OCI-M2 (cell line): ENCODE measurements around the gene VMP1.
"Not testable (repeated sequence)": the region's sequence is repeated elsewhere in the genome, so short reads cannot be mapped to it uniquely, and the experiment has no call there.

Experiments used
- DNase-seq: peaks from one replicate; lab custom pipeline; 2025; ENCODE audit not compliant: unreplicated experiment; lab: John Stamatoyannopoulos, UW

VMP1 gene

GRCh38 chr17:59838052-59838916, 130.8 kb downstream of the VMP1 start:
- no peak for DNase-seq

- no peak for DNase-seq
Measured at GRCh38 chr17:59839651-59840328, 132.3 kb downstream of the VMP1 start.

- DNase-seq, result no peak
Measured at GRCh38 chr17:59840329-59841090, 133.1 kb downstream of the VMP1 start.

- not testable (repeated sequence) for DNase-seq
Measured at GRCh38 chr17:59841091-59841881, 133.8 kb downstream of the VMP1 start.

DNA sequence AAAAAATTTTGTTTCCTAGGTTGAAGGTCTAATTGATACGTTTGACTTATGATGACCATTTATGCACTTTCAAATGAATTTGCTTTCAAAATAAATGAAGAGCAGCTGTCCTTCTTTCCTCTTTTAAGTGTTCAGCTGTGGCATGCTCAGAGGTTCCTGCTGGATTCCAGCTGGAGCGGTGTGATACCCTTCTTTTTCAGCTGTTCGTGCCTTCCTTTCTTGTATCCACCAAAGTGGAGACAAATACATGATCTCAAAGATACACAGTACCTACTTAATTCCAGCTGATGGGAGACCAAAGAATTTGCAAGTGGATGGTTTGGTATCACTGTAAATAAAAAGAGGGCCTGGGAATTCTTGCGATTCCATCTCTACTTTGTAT, 134.4 kb downstream of the VMP1 start:
- not testable (repeated sequence) for DNase-seq

- DNase-seq, result no peak
Measured at GRCh38 chr17:59842901-59843652, 135.6 kb downstream of the VMP1 start.

DNA sequence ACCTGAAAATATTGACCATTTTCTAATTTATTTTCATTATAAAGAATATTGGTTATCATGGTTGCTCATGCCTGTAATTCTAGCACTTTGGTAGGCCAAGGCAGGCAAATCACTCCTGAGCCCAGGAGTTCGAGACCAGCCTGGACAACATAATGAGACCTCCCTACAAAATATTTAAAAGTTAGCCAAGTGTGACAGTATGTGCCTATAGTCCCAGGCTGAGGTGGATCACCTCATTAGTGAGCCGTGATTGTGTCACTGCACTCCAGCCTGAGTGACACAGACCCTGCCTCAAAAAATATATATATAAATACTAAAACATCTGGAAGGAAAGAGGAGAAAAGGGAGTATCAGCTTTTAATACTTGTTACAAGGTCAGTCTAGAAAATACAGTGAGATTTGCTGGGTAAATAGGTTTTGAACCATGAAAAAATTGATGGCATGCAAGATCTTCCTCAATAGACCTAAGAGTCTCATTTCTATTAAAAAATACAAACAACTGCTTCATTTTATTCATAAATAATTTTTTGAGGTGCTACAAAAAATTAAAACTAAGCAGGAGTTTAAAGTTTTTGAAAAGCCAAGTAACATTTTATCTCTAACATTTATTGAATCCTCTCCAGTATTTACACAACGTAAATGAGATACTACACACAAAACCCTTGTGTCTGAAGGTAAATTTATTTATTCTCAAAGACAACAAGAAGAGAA, 137.6 kb downstream of the VMP1 start:
- no peak for DNase-seq

GRCh38 chr17:59845595-59846393, 138.3 kb downstream of the VMP1 start:
- no peak for DNase-seq

- no peak for DNase-seq
Measured at GRCh38 chr17:59846394-59847165, 139.1 kb downstream of the VMP1 start.

DNA sequence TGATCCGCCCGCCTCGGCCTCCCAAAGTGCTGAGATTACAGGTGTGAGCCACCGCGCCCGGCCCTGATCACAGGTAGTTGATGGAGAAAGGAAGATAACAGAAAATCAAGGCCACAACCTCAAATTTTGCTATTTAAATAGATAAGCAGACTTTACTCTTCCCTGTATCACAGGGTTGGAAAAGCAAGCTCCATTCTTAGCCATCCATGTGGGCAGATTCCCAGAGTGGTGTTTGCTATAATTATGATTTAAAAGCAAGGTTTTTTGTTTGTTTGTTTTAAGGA, 140.9 kb downstream of the VMP1 start:
- no peak for DNase-seq

- DNase-seq, result no peak
Measured at GRCh38 chr17:59848778-59849177, 141.3 kb downstream of the VMP1 start.

- not testable (repeated sequence) for DNase-seq
Measured at GRCh38 chr17:59850311-59850710, 142.9 kb downstream of the VMP1 start.

DNA sequence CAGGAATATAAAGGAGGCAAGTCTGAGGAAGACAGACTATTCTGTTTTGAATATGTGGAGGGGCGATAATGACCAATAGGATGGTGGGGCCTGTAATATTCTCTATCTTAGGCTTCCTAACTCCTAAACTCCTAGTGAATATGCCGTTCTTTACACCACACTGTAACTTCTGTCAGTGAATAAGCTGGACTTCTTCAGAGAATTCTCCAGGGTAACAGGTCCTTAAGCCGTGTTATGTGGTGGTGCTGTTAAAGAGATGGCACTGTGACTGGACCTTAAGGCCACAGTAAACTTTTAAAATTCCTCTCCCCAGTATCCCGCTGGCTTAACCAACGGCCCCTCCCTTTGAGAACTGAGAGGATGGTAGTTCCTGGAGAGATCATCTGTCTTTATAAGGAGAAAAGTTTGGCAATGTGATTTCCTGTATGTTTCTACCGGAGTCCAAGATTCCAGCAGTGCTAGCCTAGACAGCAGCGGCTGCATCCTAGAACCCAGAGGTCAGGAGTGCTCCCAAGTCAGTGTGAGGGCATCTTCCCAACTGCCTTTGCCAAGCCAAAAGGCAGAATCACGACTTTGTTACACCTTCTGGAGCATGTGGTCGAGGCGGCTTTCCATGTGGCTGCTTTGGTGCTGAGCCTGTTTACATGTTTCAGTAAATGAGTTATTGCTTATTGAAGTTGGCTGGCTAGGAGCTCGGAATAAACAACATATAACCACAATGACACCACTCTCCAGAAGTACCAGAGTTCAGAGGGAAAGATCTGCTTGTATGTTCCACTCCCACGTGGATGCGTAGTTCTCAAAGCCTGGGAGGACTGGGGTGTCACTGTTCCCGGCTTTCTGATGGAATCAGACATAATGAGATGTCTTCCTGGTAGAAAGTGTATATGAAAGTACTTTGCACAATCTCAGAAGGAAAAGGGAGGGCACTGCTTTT, 144.3 kb downstream of the VMP1 start:
- DNase-seq, result no peak

DNA sequence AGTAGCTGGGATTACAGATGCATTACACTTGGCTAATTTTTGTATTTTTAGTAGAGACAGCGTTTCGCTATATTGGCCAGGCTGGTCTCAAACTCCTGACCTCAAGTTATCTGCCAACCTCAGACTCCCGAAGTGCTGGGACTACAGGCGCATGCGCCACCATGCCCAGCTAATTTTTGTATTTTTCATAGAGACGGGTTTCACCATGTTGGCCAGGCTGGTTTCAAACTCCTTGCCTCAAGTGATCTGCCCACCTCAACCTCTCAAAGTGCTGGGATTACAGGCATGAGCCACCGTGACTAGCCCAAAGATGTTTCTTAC, 145.4 kb downstream of the VMP1 start:
- DNase-seq, result not testable (repeated sequence)

- DNase-seq, result no peak
Measured at GRCh38 chr17:59853168-59853918, 145.9 kb downstream of the VMP1 start.

DNA sequence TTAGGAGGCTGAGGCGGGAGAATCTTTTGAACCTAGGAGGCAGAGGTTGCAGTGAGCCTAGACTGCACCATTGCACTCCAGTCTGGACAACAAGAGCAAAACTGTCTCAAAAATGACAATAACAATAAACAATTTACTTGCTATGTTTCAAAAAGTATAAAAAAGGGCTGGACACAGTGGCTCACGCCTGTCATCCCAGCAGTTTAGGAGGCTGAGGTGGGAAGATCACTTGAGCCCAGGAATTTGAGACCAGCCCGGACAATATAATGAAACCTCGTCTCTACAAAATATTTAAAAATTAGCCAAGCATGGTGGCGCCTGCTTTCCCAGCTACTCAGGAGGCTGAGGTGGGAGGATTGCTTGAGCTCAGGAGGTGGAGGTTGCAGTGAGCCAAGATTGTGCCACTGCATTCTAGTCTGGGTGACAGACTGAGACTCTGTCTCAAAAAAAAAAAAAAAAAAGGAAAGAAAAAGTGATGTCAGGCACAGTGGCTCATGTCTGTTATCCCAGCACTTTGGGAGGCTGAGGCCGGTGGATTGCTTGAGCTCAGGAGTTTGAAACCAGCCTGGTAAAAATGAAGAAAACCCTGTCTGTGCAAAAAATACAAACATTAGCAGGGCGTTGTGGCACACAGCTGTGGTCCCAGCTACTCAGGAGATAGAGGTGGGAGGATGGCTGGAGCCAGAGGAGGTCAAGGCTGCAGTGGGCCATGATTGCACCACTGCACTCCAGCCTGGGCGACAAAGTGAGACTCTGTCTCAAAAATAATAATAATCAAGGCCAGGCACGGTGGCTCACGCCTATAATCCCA, 146.7 kb downstream of the VMP1 start:
- not testable (repeated sequence) for DNase-seq
